HL-60 (cell line): ENCODE results near the gene AP2A1.

ENCODE experiments used
- CTCF ChIP-seq: IDR thresholded peaks from one replicate; pipeline ENCODE4 v1.5.1; 2011; ENCODE audit warnings: low read length, control low read depth, inconsistent platforms; ENCODE audit not compliant: insufficient read depth
- GABPA ChIP-seq: IDR thresholded peaks from 2 replicates; pipeline ENCODE4 v1.6.1; 2012; ENCODE audit warnings: low read depth
- REST ChIP-seq: IDR thresholded peaks from 2 replicates; pipeline ENCODE4 v1.6.1; 2012; ENCODE audit warnings: low read depth; ENCODE audit not compliant: insufficient replicate concordance
- SPI1 ChIP-seq: IDR thresholded peaks from 2 replicates; pipeline ENCODE4 v1.6.1; 2012; ENCODE audit warnings: low read depth, mild to moderate bottlenecking, borderline replicate concordance

- no peak for TF ChIP-seq CTCF
- TF ChIP-seq REST: no peak
- no peak for TF ChIP-seq SPI1
- TF ChIP-seq GABPA: no peak
These were observed 19.6 kb downstream of the AP2A1 start for GRCh38 chr19:49786376-49786820.
